A673 (cell line): ENCODE measurements around the gene THAP4. TPM values are rescaled to one million over a fixed set of nuclear protein-coding genes. Genes with fewer than 3 reads are reported as not detected.

ENCODE experiments used
- BruUV-seq: library from RNA; stranded (reverse); fragments of 400-500 nt; replicated peaks from 2 replicates; lab custom pipeline; 2021; lab: Mats Ljungman, UMichigan
- CTCF ChIA-PET: fragments of 300-600 bp; sonication (Branson Sonifier 250); formaldehyde crosslinking; loops from one replicate; lab custom pipeline; 2022; ENCODE audit warnings: antibody characterized with exemption; lab: Charles Lee
- POLR2A ChIA-PET: fragments of 300-600 bp; sonication (Branson Sonifier 250); formaldehyde crosslinking; loops from one replicate; lab custom pipeline; 2022; ENCODE audit warnings: antibody characterized with exemption; ENCODE audit not compliant: low non-redundant PET; lab: Charles Lee
- DNase-seq: peaks from one replicate; pipeline ENCODE4 v3.0.0-alpha.2; 2015; ENCODE audit warnings: low spot score
- H3K27ac ChIP-seq: fragments of 200-600 bp; sonication (generic); 2 replicates; pipeline ENCODE4 v1.5.1; 2016; ENCODE audit warnings: mixed run types, low read depth, mild to moderate bottlenecking, mixed read lengths, antibody characterized with exemption, low read length; ENCODE audit not compliant: poor library complexity, severe bottlenecking
- H3K27me3 ChIP-seq: fragments of 200-600 bp; sonication (generic); replicated peaks from 2 replicates; pipeline ENCODE4 v1.6.1; 2017; ENCODE audit warnings: mixed run types, low read depth, mild to moderate bottlenecking, mixed read lengths, antibody characterized with exemption, low read length; ENCODE audit not compliant: insufficient read depth, poor library complexity
- H3K36me3 ChIP-seq: fragments of 200-600 bp; sonication (generic); 2 replicates; pipeline ENCODE4 v1.6.1; 2016; ENCODE audit warnings: mixed run types, mild to moderate bottlenecking, mixed read lengths, antibody characterized with exemption, low read length; ENCODE audit not compliant: insufficient read depth, poor library complexity, severe bottlenecking
- H3K4me1 ChIP-seq: fragments of 200-600 bp; sonication (generic); 2 replicates; pipeline ENCODE4 v1.6.1; 2017; ENCODE audit warnings: mixed run types, mild to moderate bottlenecking, mixed read lengths, antibody characterized with exemption, low read length; ENCODE audit not compliant: insufficient read depth, poor library complexity, severe bottlenecking
- H3K4me3 ChIP-seq: fragments of 200-600 bp; sonication (generic); 2 replicates; pipeline ENCODE4 v1.5.1; 2016; ENCODE audit warnings: low read depth, mixed run types, mild to moderate bottlenecking, mixed read lengths, low read length; ENCODE audit not compliant: poor library complexity, severe bottlenecking
- H3K9me3 ChIP-seq: fragments of 200-600 bp; sonication (generic); 2 replicates; pipeline ENCODE4 v1.6.1; 2016; ENCODE audit warnings: mixed run types, low read depth, mild to moderate bottlenecking, mixed read lengths, antibody characterized with exemption, low read length; ENCODE audit not compliant: poor library complexity, severe bottlenecking
- EZH2 ChIP-seq: fragments of 200-600 bp; sonication (generic); IDR thresholded peaks from 2 replicates; pipeline ENCODE4 v1.6.1; 2017; ENCODE audit warnings: borderline replicate concordance, low read depth, mild to moderate bottlenecking, mixed read lengths, antibody characterized with exemption, low read length; ENCODE audit not compliant: poor library complexity, severe bottlenecking
- intact Hi-C: fragments of 100-400 bp; cut with micrococcal nuclease; formaldehyde crosslinking; loops from one replicate; pipeline ENCODE4 v1.10.0; 2022; ENCODE audit not compliant: unreplicated experiment
- total RNA-seq: library from RNA; stranded (reverse); gene quantifications from 2 replicates; pipeline ENCODE4 v1.2.3, GENCODE V29; 2021
- TF ChIP-seq, protein P1 (sequence below): fragments of 300-800, 200-600 bp; sonication (generic); conservative IDR thresholded peaks from 2 replicates; pipeline ENCODE4 v1.5.1; 2017; ENCODE audit warnings: low read depth, mild to moderate bottlenecking, antibody characterized with exemption, low read length, moderate library complexity, mixed read lengths

THAP4 gene
- total RNA-seq, 1 experiment from 2014 or later = 82.0 TPM

DNA sequence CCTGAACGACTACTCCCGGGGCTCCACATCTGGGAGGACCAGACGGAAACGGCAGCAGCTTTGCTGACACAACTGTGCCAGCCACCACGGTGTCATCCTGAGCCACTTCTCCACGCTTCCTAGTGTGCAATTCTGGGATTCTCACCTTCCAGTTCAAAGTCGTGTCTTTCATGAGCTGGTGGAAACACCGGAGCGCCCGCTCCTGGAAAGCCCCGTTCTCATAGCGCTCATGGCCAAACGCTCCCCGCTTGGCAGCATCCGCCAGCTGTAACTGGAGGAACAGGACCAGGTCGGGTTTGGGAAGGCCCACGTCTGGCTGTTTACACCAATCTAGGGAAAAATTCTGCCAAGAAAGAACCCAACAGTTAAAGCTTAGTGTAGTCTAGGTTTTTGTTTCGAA, 41.3 kb upstream of the THAP4 start:
- intact Hi-C loops = no loop called here
- Histone ChIP-seq H3K4me1 (no peaks in the 10 kb centered on the region), H3K27ac (no peak overlapping the region), H3K4me3 (no peak overlapping the region), H3K36me3 (peaks cover 78% of the 10 kb centered on the region), H3K27me3 (no peaks in the 10 kb centered on the region), H3K9me3 (no peaks in the 10 kb centered on the region)
- no peak for TF ChIP-seq EZH2
- TF ChIP-seq, protein P1, sequence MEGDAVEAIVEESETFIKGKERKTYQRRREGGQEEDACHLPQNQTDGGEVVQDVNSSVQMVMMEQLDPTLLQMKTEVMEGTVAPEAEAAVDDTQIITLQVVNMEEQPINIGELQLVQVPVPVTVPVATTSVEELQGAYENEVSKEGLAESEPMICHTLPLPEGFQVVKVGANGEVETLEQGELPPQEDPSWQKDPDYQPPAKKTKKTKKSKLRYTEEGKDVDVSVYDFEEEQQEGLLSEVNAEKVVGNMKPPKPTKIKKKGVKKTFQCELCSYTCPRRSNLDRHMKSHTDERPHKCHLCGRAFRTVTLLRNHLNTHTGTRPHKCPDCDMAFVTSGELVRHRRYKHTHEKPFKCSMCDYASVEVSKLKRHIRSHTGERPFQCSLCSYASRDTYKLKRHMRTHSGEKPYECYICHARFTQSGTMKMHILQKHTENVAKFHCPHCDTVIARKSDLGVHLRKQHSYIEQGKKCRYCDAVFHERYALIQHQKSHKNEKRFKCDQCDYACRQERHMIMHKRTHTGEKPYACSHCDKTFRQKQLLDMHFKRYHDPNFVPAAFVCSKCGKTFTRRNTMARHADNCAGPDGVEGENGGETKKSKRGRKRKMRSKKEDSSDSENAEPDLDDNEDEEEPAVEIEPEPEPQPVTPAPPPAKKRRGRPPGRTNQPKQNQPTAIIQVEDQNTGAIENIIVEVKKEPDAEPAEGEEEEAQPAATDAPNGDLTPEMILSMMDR = no peak
- POLR2A ChIA-PET = no interaction called here
- DNase-seq = no peak
- no TSS peak for BruUV-seq
- CTCF ChIA-PET = no interaction called here

DNA sequence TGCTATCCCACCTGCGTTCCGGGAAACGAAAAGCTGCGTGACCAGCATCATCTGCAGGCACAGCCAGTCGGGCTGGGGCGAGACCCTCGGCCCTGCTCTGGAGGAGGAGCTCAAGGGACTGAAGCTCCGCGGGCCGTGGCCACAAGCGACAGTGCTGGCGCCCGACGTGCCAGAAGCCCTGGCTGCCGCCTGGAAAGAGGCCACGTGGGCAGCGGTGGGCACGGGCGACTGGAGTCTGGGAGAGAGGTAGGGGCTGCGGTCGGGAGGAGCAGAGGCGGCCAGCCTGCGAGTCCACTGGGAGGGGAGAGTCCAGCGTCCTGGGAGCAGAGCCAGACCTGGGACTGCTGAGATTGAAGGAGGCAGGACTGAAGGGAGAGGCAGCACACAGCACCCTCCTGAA, 40.4 kb upstream of the THAP4 start:
- intact Hi-C loops = no loop called here

DNA sequence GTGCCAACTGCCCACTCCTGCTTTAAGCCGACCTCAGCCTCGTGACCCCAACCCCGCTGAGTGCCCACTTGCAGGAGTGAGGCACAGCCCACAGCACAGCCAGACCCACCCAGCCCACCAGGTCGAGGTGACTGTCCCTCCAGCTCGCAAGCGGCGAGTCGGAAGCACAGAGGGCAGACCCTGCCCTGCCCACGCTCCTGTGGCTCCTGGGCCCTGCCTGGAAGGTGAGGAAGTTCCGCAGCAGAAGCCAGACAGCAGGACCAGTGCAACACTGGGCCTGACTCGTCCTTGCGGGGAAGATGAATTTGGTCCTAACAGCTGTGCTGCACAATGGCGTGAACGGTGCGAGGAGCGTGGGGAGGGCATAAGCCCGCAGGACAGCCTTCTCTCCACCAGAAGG, 39.7 kb upstream of the THAP4 start:
- no peaks in the 10 kb centered on the region for H3K9me3 ChIP-seq
- BruUV-seq = no TSS peak
- no peak for DNase-seq
- intact Hi-C loops = no loop called here
- H3K27me3 ChIP-seq = no peaks in the 10 kb centered on the region
- ChIA-PET POLR2A (no interaction called here), CTCF (no interaction called here)
- H3K36me3 ChIP-seq = peaks cover 66% of the 10 kb centered on the region
- no peak overlapping the region for H3K27ac ChIP-seq
- H3K4me1 ChIP-seq = no peaks in the 10 kb centered on the region
- no peak overlapping the region for H3K4me3 ChIP-seq
- no peak for TF ChIP-seq EZH2
- TF ChIP-seq, protein P1 = no peak

More for the DNA sequence above, 40.4 kb upstream of the THAP4 start:
- no TSS peak for BruUV-seq
- Histone ChIP-seq H3K27me3 (no peaks in the 10 kb centered on the region), H3K9me3 (no peaks in the 10 kb centered on the region), H3K4me1 (no peaks in the 10 kb centered on the region), H3K27ac (no peak overlapping the region), H3K4me3 (no peak overlapping the region), H3K36me3 (peaks cover 69% of the 10 kb centered on the region)
- ChIA-PET POLR2A (no interaction called here), CTCF (no interaction called here)
- DNase-seq = no peak
- TF ChIP-seq, protein P1 = no peak
- TF ChIP-seq EZH2 = no peak
